T47D (cell line): Measurements from ENCODE around the gene ADAMTS17.
"Not testable (repeated sequence)": the region's sequence is repeated elsewhere in the genome, so short reads cannot be mapped to it uniquely, and the experiment has no call there.

ENCODE experiments used
- DNase-seq, 2 experiments: peaks; one replicate each; pipeline versions ENCODE4 v3.0.0 to v3.0.0-alpha.2; 2011 to 2012; ENCODE audit warnings: low read depth in 1 of 2, low spot score in 1 of 2
- JUND ChIP-seq: IDR thresholded peaks from 2 replicates; pipeline ENCODE4 v1.6.1; 2012; ENCODE audit warnings: low read depth
- in situ Hi-C: cut with HindIII; loops from 2 replicates; pipeline ENCODE4 v1.10.0; 2016; ENCODE audit warnings: low sequenced_read_pairs, low pct_unique_long_range_greater_than_20kb

The ADAMTS17 gene

DNA sequence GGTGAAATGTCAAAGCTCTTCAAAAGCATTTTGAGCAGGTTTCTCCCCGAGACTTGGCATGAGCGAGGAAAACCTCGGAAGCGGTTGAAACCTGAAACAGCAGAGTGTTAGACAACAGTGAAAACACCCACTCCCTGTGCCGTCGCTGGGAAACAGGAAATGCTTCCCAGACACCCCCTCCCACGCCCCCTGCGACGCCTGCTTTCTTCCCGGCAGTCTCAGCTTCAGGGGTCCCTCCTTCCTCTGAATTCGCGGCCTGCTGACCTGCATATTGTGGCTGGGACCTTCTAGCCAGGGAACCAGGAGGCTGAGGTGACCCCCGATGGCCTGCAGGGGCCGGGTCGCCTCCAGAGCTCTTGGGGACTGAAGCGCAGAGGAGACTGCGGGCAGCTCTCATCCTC, 357.9 kb downstream of the ADAMTS17 start:
- no peak for TF ChIP-seq JUND
- in situ Hi-C loops, result no loop called here
- no peak for DNase-seq

DNA sequence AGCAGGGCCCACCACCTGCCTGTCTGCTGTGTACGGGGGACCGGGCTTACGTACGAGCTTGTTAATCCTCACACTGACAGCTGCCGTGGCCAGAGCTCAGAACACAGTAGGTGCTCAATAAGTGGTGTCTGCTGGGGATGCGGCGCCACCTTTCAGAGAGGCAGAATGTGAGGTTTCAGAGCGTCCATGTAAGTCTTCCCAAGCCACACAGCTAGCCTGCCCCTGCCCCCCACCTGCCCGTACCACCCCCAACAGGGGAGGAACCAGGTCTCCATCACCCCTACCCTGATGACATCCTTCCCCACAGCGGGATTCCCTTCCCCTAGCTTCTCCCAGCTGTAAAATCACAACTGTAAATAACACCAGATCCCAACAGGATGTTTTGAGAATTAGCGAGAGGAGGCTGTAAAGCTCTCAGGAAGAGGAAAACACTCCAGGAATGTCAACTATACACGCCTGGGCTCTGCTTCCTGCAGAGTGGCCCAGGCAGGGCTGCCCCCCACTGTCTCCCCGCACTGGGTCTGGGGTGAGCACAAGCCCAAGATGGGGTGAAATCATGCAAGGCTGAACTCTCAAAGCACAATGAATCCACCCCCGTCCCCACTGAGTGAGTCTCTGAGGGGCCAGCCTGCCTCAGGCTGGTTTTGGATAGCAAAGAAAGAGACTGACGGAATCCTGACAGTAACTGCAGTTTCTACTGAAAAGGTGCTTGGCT, 358.4 kb downstream of the ADAMTS17 start:
- no peak for TF ChIP-seq JUND
- DNase-seq, result no peak
- in situ Hi-C loops, result no loop called here

DNA sequence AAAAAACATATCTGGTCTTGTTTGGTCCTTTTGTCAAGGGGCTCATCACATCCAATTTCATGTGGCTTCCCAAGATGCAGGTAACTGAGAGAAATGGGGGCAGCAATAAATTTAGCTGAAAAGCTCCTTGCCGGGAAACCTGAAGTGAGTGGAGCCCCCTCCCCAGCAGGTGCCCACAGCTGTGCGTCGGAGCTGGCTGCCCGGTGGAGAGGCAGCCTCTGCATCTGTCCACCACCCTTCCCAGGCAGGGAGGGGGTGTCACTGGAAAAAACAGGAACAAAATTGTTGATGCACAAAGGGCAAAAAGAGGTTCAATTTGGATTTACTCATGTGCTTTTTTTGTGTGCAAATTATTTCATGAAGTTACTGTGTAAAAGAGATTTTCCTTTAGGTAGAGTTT, 359.1 kb downstream of the ADAMTS17 start:
- in situ Hi-C loops, result no loop called here
- DNase-seq, result no peak
- TF ChIP-seq JUND, result no peak

DNA sequence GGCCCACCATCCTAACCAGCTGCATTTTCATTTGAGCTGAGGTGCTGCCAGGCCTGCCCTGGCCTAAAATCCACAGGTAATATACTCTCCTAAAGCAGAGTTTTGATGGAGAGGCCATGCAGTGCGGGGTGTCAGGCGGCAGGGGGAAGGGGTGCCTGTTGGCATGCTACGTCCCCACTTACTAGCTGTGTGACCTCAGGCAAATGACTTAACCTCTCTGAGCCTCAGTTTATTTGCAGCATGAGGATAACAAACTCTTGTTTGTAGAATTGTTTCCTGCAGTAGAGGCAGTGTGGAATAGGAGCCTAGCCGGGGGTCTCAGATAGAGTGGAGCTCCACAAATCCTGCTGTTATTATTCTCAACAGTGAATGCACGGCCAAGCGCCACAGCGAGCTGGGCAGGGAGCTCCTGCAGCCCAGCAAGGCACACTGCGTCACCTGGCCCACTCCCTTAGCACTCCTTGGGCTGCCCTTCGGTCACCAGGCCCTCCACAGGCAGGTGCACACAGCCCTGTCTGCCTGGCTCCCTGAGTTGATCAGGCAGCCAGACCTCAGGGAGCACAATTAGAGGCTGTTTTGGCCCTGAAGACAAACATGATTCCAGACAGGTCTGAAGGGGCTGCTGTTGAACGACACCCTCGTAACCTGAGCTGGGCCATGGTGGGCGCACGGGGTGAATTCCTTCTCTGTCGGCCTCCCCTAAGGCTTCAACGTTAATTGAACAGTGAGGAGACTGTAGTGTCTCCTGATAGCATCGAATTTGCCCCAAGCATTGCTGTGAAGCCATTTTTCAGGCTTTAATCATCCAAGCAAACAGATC, 359.7 kb downstream of the ADAMTS17 start:
- in situ Hi-C loops, result no loop called here
- no peak for TF ChIP-seq JUND
- no peak for DNase-seq

DNA sequence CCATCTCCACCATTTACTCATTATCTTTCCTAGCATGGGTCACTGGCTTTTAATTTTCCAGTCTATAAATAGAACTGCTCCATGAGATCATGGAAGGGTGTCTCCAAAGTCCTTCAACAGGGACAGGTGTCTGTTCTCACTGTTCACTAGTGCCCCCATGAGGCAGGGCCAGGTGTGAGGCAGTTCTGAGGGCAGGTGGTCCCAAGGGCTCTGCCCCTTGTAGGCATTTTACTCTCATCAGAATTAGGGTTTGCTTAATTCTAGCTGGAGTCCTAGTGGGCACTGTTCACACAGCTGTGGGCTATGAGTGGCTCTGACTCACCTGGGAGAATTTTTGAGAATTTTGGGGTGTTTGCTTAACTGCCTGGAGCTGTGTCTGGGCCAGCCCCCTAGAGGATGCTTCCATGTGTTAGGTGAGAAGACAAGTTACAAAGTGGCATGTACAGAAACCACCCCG, 360.6 kb downstream of the ADAMTS17 start:
- DNase-seq, result no peak
- in situ Hi-C loops, result no loop called here
- TF ChIP-seq JUND, result no peak

DNA sequence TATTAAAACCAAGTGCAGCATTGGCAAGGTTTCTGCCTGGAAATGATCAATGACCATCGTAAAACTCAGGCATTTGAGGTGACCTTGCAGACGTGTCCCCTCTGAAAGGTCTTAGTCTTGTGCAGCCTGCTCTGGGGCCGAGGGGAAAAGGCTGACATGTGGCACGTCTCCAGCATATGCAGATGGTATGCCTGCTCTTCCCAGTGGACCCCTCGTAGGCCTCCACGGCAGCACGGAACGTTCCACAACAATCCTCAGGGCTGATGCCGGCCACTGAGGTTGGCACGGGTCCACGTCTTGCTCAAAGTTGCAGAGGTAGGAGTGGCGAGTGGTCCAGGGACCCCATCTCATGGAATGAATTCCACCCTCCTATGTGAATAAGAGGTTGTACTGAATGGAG, 361.0 kb downstream of the ADAMTS17 start:
- no peak for TF ChIP-seq JUND
- in situ Hi-C loops, result no loop called here
- DNase-seq, result no peak

DNA sequence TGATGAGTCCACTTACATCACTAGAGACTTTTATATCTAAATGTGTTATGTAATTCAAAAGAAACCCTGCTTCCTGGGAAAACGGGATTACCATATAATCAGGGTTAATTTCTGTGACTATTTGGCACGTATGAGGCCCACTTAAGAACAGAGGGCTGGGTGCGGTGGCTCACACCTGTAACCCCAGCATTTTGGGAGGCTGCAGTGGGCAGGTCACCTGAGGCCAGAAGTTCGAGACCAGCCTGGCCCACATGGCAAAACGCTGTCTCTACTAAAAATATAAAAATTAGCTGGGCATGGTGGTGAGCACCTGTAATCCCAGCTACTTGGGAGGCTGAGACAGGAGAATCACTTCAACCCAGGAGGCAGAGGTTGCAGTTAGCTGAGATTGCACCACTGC, 361.9 kb downstream of the ADAMTS17 start:
- in situ Hi-C loops, DNase-seq: not testable (repeated sequence)

DNA sequence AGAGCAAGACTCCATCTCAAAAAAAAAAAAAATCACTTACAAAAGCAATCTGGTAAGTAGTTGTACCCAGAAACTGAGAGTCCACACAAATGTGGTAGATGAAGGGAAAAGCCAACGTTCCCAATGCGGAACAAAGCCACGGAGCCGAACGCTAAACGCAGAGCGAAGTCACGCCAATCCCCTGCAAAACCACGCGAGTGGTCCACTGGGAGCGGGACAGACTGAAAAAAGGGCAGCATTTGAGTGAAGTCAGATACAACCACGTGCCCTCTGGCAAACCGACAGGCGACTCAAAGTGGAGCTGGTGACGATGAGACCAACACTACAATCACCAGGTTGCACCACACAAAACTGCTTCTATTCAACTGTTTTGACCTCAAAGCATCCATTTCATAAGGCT, 362.4 kb downstream of the ADAMTS17 start:
- in situ Hi-C loops, result no loop called here
- no peak for DNase-seq
- no peak for TF ChIP-seq JUND

DNA sequence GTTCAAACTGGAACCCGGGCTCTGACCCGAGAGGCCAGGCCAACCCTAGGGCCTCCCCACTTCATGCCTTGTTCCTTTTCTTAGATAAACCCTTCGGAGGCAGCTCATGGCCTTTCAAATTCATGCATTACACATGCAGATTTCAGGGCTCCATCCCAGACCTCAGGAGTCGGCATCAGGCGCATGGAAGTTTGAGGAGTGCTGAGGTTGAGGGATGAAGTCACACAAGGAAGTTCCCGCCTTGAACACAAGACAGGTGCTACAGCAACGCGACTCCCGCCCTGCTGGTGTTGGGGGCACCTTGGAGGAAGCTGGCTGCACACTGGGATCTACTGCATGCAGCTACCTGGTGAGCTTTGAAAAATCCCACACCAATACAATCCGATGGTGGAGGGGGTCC, 363.3 kb downstream of the ADAMTS17 start:
- DNase-seq, result no peak
- in situ Hi-C loops, result no loop called here
- no peak for TF ChIP-seq JUND

DNA sequence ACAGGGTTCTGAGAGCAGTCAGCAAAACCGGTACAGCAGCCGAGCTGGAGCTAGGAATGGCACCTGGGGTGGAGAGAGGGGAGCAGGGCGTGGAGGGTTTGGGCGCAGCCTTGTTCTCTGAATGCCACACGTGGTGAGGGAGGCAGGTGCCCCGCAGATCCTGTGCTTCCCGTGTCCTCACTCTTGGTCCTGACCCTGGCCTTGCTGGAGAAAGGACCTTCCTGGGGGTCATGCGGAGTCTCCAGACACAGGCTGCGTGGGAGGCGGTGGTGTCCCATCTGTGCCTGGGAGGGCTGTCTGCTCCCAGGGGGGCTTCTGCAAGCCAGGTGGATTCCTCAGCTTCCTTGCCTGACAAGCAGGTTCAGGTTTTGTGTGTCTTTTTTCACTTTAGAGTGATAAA, 363.8 kb downstream of the ADAMTS17 start:
- in situ Hi-C loops, result no loop called here
- no peak for TF ChIP-seq JUND
- no peak for DNase-seq

DNA sequence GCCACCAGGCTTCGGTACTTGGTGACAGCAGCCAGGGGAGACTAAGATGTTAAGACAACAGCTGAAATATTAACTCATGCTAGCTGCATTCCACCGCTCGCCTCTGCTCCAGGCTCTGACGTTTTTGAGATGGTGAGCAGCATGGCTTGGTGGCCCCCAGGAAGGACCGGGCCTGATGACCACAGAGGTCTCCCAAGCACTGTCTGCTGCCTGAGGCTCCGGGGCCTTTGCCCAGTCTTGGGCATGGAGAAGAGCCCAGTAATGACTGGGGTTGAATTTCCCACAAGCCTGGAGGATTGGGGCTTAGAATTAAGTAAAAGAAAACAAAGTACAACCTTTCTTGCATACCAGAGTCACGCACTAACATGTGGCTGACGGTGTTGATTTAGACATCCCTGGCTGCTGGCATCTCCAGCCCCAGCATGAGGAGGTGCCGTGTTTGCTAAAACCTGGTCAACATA, 364.9 kb downstream of the ADAMTS17 start:
- no peak for TF ChIP-seq JUND
- no peak for DNase-seq
- in situ Hi-C loops, result no loop called here

DNA sequence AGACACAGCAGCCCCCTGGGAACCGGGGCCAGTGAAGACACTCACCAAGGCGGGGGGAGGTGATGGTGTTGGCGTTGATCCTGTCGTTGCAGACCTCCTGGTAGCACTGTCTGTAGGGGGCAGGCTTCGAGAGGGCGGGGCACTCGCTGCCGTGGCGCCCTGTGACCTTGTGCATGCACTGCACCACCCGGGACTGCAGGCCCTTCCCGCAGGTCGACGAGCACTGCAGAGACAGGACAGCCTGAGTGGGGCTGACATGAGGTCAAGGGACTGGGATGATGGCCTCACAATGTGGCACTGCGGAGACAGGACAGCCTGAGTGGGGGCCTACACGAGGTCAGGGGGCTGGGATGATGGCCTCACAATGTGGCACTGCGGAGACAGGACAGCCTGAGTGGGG, 365.8 kb downstream of the ADAMTS17 start:
- no peak for DNase-seq
- TF ChIP-seq JUND, result no peak
- in situ Hi-C loops, result no loop called here

DNA sequence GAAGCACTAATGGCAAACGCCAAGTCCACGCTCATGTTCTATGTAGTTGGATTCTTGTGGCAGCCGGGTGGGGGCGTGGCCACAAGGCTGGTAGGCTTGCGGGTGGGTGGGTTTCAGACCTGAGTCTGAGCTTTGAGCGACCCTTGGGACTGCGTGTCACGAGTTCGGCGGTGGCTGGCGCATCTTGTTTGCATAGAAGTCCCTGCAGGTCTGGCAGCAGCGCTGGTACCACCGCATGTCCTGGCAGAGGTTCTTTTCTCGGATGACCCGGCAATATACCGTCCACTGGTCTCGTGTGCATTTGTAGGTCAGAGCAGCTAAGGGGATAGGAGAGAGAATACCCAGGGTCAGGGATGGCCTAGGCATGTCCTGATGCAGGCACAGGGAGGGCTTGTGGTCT, 367.5 kb downstream of the ADAMTS17 start:
- no peak for TF ChIP-seq JUND
- DNase-seq, result no peak
- in situ Hi-C loops, result no loop called here
